ENCODE measurements around the gene RNU1-2. TPM values are rescaled to one million over a fixed set of nuclear protein-coding genes. Genes with fewer than 3 reads are reported as not detected.
A peak's percentile ranks its signal among the peaks of the same experiment; 100 is the strongest.
"Not testable (repeated sequence)": the region's sequence is repeated elsewhere in the genome, so short reads cannot be mapped to it uniquely, and the experiment has no call there.

Gene RNU1-2
- polyA plus RNA-seq (ENCODE audit: insufficient read length in 4 of 4) = not detected

- DNase-seq (ENCODE audit: low read depth in 4 of 4, low spot score in 3 of 4) = peak in 2 of 4 donors; percentile 96 to 100
These were observed at the start of gene RNU1-2 for GRCh38 chr1:16895598-16896315. Gene RNU1-2, plus strand, starts transcription at chr1:16895980.

GRCh38 chr1:16856201-16856600 is 39.6 kb upstream of the RNU1-2 start:
- DNase-seq (ENCODE audit: low read depth in 4 of 4, low spot score in 3 of 4) = not testable (repeated sequence)

GRCh38 chr1:16859167-16860041 is 36.4 kb upstream of the RNU1-2 start:
- not testable (repeated sequence) for DNase-seq (ENCODE audit: low read depth in 4 of 4, low spot score in 3 of 4)

- not testable (repeated sequence) for DNase-seq (ENCODE audit: low read depth in 4 of 4, low spot score in 3 of 4)
These were observed 35.7 kb upstream of the RNU1-2 start for GRCh38 chr1:16860048-16860447.

GRCh38 chr1:16861832-16862245 is 33.9 kb upstream of the RNU1-2 start:
- DNase-seq (ENCODE audit: low read depth in 4 of 4, low spot score in 3 of 4) = not testable (repeated sequence)

- not testable (repeated sequence) for DNase-seq (ENCODE audit: low read depth in 4 of 4, low spot score in 3 of 4)
These were observed 33.4 kb upstream of the RNU1-2 start for GRCh38 chr1:16862415-16862814.

- DNase-seq (ENCODE audit: low read depth in 4 of 4, low spot score in 3 of 4) = not testable (repeated sequence)
These were observed 32.8 kb upstream of the RNU1-2 start for GRCh38 chr1:16863024-16863423.

- not testable (repeated sequence) for DNase-seq (ENCODE audit: low read depth in 4 of 4, low spot score in 3 of 4)
These were observed 28.7 kb upstream of the RNU1-2 start for GRCh38 chr1:16866926-16867707.

GRCh38 chr1:16868787-16869186 is 27.0 kb upstream of the RNU1-2 start:
- DNase-seq (ENCODE audit: low read depth in 4 of 4, low spot score in 3 of 4) = not testable (repeated sequence)

- DNase-seq (ENCODE audit: low read depth in 4 of 4, low spot score in 3 of 4) = not testable (repeated sequence)
These were observed 25.8 kb upstream of the RNU1-2 start for GRCh38 chr1:16869996-16870395.

GRCh38 chr1:16871171-16871570 is 24.6 kb upstream of the RNU1-2 start:
- not testable (repeated sequence) for DNase-seq (ENCODE audit: low read depth in 4 of 4, low spot score in 3 of 4)

GRCh38 chr1:16872152-16873075 is 23.4 kb upstream of the RNU1-2 start:
- DNase-seq (ENCODE audit: low read depth in 4 of 4, low spot score in 3 of 4) = peak in 3 of 4 donors; percentile 43 to 61 (median 50)

GRCh38 chr1:16873076-16873879 is 22.5 kb upstream of the RNU1-2 start:
- not testable (repeated sequence) for DNase-seq (ENCODE audit: low read depth in 4 of 4, low spot score in 3 of 4)

- not testable (repeated sequence) for DNase-seq (ENCODE audit: low read depth in 4 of 4, low spot score in 3 of 4)
These were observed 20.6 kb upstream of the RNU1-2 start for GRCh38 chr1:16874968-16875765.

- not testable (repeated sequence) for DNase-seq (ENCODE audit: low read depth in 4 of 4, low spot score in 3 of 4)
These were observed 14.0 kb upstream of the RNU1-2 start for GRCh38 chr1:16881742-16882141.

- peak in 1 of 4 donors; percentile 40 for DNase-seq (ENCODE audit: low read depth in 4 of 4, low spot score in 3 of 4)
These were observed 12.8 kb upstream of the RNU1-2 start for GRCh38 chr1:16882986-16883385.

- not testable (repeated sequence) for DNase-seq (ENCODE audit: low read depth in 4 of 4, low spot score in 3 of 4)
These were observed 11.3 kb upstream of the RNU1-2 start for GRCh38 chr1:16884487-16884886.
